Peyer's patch (tissue), 4 donors: ENCODE measurements around the gene MYOZ3. TPM values are rescaled to one million over a fixed set of nuclear protein-coding genes. Genes with fewer than 3 reads are reported as not detected.

ENCODE experiments used
- DNase-seq, 3 donors: peaks; one replicate each; pipeline ENCODE4 v3.0.0-alpha.2; 2017 to 2019
- H3K27ac ChIP-seq, 4 donors: fragments of 200-600 bp; sonication (generic); one replicate each; pipeline ENCODE4 v1.5.1; 2016 to 2019
- H3K27me3 ChIP-seq, 2 donors: fragments of 200-600 bp; sonication (generic); one replicate each; pipeline ENCODE4 v1.5.1; 2019
- H3K36me3 ChIP-seq, 3 donors: fragments of 200-600 bp; sonication (generic); one replicate each; pipeline ENCODE4 v1.5.1; 2016 to 2019
- H3K4me1 ChIP-seq, 4 donors: fragments of 200-600 bp; sonication (generic); one replicate each; pipeline ENCODE4 v1.5.1; 2016 to 2019
- H3K4me3 ChIP-seq, 4 donors: fragments of 200-600 bp; sonication (generic); 1 replicate in 3 of 4; 2 replicates in 1 of 4; pipeline ENCODE4 v1.5.1; 2016 to 2019; ENCODE audit warnings: mild to moderate bottlenecking in 1 of 4
- H3K9me3 ChIP-seq, 4 donors: fragments of 200-600 bp; sonication (generic); one replicate each; pipeline ENCODE4 v1.5.1; 2016 to 2019; ENCODE audit warnings: mild to moderate bottlenecking in 1 of 4
- POLR2A ChIP-seq, 2 donors: fragments of 450-650 bp; IDR thresholded peaks; one replicate each; pipeline ENCODE4 v1.5.1; 2017; ENCODE audit warnings: antibody characterized with exemption in 2 of 2, mild to moderate bottlenecking in 2 of 2, moderate library complexity in 2 of 2
- total RNA-seq, 4 donors: library from RNA; depleted of rRNA; stranded (reverse); fragments of >200 nt; gene quantifications; one replicate each; pipeline ENCODE4 v1.1.0, GENCODE V29; 2016
- TF ChIP-seq, protein P1 (sequence below), 6 experiments: fragments of 450-650 bp in 4 of 6; fragments of 200-600 bp in 2 of 6; sonication (generic) in 1 of 6; IDR thresholded peaks; one replicate each; pipeline ENCODE4 v1.5.1; 2017 to 2019; ENCODE audit warnings: antibody characterized with exemption in 6 of 6, mild to moderate bottlenecking in 3 of 6, moderate library complexity in 1 of 6

Gene MYOZ3
- total RNA-seq, 4 donors from 2014 or later = 0.54 TPM; not detected in 3

DNA sequence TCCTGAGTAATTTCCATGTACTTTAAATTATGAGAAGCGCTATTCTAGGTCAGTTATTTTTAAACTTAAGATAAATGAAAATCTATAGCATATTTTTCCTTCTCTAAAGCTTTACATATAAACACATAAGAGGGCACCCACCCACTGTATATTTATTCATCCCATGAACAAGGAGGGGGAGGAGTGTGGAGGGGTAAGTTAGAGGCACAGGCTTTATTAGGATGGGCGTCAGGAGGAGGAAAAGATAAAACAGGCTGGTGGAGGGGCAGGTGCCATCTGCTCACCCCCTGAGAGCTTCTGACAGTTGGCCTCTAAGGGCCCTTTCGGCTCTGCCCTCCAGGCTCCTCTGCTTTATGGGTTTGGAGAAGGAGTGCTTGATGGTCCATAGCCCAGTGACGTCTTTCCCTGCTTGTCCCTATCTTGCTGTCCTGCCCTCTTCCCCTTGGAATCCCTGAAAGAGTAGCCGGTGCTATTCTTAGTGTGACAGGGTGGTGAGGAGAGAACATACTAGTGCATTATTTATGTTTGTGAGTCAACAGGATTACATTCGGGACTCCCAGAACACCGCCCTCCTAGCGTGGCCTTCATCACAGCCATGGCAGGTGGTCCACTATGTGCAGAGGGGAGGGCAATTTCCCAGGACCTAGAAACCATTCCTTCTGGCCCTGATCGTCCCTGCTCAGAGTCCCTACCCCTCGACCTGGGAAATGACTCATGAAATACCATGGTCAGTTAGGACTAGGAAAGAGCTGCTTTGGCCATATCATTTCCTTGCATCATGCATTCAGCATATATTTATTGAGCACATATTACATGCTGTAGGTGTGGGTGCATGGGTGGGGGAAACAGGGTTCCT is 28.5 kb upstream of the MYOZ3 start:
- no peak for TF ChIP-seq POLR2A (IDR thresholded peaks at IDR 0.05)
- TF ChIP-seq, protein P1, sequence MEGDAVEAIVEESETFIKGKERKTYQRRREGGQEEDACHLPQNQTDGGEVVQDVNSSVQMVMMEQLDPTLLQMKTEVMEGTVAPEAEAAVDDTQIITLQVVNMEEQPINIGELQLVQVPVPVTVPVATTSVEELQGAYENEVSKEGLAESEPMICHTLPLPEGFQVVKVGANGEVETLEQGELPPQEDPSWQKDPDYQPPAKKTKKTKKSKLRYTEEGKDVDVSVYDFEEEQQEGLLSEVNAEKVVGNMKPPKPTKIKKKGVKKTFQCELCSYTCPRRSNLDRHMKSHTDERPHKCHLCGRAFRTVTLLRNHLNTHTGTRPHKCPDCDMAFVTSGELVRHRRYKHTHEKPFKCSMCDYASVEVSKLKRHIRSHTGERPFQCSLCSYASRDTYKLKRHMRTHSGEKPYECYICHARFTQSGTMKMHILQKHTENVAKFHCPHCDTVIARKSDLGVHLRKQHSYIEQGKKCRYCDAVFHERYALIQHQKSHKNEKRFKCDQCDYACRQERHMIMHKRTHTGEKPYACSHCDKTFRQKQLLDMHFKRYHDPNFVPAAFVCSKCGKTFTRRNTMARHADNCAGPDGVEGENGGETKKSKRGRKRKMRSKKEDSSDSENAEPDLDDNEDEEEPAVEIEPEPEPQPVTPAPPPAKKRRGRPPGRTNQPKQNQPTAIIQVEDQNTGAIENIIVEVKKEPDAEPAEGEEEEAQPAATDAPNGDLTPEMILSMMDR (IDR thresholded peaks at IDR 0.05) = no peak
- Histone ChIP-seq H3K36me3 (peaks cover 0 to 9% (median 0%) of the 10 kb centered on the region in 3 donors), H3K9me3 (no peaks in the 10 kb centered on the region), H3K4me1 (peaks cover 0 to 9% (median 0%) of the 10 kb centered on the region in 4 donors), H3K4me3 (no peak overlapping the region), H3K27me3 (no peaks in the 10 kb centered on the region), H3K27ac (peak overlapping the region in 2 of 4 donors; percentile 17 to 41)
- DNase-seq = no peak

DNA sequence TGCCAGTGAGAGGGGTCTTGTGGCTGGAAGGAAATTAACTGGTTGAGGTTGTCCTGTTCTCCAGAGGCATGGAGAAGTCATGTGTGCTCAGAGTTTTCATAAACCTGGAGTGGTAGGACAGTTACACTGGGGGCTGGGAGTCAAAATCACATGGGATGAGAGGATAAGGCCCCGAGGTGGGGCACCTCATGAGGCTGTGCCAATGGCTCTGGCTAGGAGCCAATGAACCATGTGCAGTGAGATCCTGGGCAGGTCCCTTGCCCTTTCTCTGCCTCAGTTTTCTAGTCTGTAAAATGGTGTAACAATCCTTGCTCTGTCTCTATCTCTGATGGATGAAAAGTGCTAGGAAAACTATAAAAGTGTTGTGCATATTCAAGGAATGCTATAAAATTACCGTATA is 27.6 kb upstream of the MYOZ3 start:
- peaks cover 0 to 8% (median 0%) of the 10 kb centered on the region in 4 donors for H3K4me1 ChIP-seq
- H3K27ac ChIP-seq = peak overlapping the region in 1 of 4 donors; percentile 41
- TF ChIP-seq, protein P1 (IDR thresholded peaks at IDR 0.05) = no peak
- TF ChIP-seq POLR2A (IDR thresholded peaks at IDR 0.05) = no peak
- H3K4me3 ChIP-seq = no peak overlapping the region
- no peak for DNase-seq
- H3K9me3 ChIP-seq = no peaks in the 10 kb centered on the region
- peaks cover 0 to 9% (median 0%) of the 10 kb centered on the region in 3 donors for H3K36me3 ChIP-seq
- no peaks in the 10 kb centered on the region for H3K27me3 ChIP-seq

DNA sequence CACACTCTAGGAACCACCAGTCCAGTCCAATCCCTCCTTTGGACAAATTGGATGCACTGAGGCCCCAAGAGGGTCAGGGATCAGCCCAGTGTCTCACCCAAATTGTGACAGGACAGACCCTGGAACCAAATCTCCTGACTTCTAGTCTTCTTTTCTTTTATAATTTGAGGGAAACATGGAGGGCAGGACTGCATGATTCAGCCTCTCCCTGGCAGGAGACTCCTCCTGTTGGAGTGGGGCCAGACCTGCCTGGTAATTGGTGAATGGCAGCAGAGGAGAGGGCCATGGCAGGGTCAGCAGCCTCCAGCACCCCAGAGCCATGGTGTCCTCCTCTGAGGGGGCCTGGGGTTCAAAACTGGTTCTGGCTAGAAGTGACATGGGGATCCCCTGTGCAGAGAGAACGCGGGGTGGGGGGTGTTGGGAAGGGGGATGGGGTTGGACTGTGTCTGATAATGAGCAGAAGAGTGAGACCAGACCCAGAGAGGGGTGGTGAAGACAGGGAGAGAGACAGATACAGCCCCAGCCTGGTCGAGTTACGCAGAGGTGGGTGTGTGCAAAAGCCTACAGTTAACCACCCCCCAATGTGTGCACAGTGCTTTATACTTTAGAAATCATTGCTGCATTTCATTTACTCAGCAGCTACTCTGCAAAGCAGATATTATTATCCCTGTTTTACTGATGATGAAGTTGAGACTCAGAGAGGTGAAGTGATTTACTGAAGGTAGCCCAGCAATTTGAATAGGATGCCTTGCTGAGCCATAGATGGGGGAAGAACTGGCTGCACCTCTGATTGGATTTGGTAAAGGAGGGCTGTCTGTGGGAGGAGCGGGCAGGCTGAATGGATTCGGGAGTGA is 24.4 kb upstream of the MYOZ3 start:
- H3K4me1 ChIP-seq = peaks cover 0 to 27% (median 0%) of the 10 kb centered on the region in 4 donors
- peak overlapping the region in 2 of 4 donors; percentile 49 to 65 for H3K27ac ChIP-seq
- no peak for DNase-seq

DNA sequence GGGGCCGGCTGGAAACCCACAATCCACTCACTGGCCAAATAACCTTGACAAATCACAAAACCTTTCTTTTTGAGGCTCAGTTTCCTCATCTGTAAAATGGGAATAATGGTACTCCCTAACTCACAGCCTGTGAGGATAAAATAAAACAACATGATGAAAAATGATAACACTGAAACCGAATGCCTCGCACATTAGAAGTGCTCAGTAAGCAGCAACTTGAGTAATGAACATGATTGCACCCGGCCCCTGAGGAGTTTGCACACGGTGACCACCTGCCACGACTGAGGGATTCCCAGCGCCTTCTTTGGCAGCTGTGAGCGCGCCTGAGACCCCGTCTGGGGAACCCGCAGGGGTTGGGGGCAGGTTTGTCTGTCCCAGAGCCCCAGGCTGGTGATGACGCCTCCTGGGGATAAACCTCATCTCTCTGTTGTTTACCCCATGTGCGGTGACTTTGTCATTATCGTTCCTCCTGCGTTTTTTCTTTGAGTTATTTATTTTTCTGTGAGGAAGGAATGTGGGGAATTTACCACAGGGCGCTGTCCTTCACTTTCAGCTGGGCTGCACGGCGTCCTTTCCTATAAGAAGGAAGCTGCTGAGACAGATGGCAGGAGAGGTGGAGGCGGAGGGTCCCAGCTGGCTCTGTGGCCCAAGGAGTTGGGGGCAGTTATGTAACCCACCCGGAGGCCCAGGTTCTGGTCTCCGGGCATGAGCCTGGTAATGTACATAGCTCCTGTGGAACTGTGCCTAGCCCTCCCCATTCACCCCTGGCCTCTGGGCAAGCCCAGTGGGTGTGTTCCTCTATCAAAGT is 23.6 kb upstream of the MYOZ3 start:
- H3K4me1 ChIP-seq = peaks cover 0 to 34% (median 0%) of the 10 kb centered on the region in 4 donors
- peak overlapping the region in 2 of 4 donors; percentile 49 to 65 for H3K27ac ChIP-seq
- H3K27me3 ChIP-seq = no peaks in the 10 kb centered on the region
- no peaks in the 10 kb centered on the region for H3K36me3 ChIP-seq
- no peak for TF ChIP-seq POLR2A (IDR thresholded peaks at IDR 0.05)
- TF ChIP-seq, protein P1 (IDR thresholded peaks at IDR 0.05) = no peak
- no peaks in the 10 kb centered on the region for H3K9me3 ChIP-seq
- no peak overlapping the region for H3K4me3 ChIP-seq
- no peak for DNase-seq

More for the DNA sequence above, 24.4 kb upstream of the MYOZ3 start:
- Histone ChIP-seq H3K36me3 (no peaks in the 10 kb centered on the region), H3K9me3 (no peaks in the 10 kb centered on the region), H3K4me3 (no peak overlapping the region), H3K27me3 (no peaks in the 10 kb centered on the region)
- TF ChIP-seq, protein P1 (IDR thresholded peaks at IDR 0.05) = no peak
- TF ChIP-seq POLR2A (IDR thresholded peaks at IDR 0.05) = no peak

DNA sequence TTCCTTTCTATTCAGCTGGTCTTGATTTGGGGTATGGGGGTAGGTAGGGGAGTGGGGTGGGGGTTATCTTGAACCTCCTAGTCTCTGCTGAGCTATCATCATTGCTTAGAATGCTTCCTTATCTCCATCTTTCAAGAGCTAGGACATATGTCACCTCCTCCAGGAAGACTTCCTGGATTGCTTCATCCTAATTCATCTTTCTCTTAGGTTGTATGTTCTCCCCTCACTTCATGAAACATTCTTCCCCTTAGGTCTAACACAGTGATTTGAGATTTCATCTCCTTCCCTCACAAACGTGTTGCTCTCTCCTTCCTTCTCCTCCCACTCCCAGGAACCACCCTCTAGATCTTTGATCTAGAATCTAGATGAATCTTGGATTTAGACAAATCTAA is 23.0 kb upstream of the MYOZ3 start:
- Histone ChIP-seq H3K27ac (peak overlapping the region in 2 of 4 donors; percentile 49 to 83), H3K27me3 (no peaks in the 10 kb centered on the region), H3K36me3 (no peaks in the 10 kb centered on the region), H3K9me3 (no peaks in the 10 kb centered on the region), H3K4me1 (peaks cover 0 to 40% (median 0%) of the 10 kb centered on the region in 4 donors), H3K4me3 (no peak overlapping the region)
- DNase-seq = no peak
- TF ChIP-seq, protein P1 (IDR thresholded peaks at IDR 0.05) = no peak
- no peak for TF ChIP-seq POLR2A (IDR thresholded peaks at IDR 0.05)
